ENCODE results near the gene PISD. TPM values are rescaled to one million over a fixed set of nuclear protein-coding genes. Genes with fewer than 3 reads are reported as not detected.

Gene PISD
- total RNA-seq, 2 experiments from 2014 or later = 45.6 to 45.7 TPM

GRCh38 chr22:31621507-31622124 lies 40.4 kb downstream of the PISD start:
- no peak for DNase-seq
- H3K4me1 Mint-ChIP-seq (ENCODE audit: low read depth) = peaks cover 17% of the 10 kb centered on the region
- H3K9me3 Mint-ChIP-seq = no peaks in the 10 kb centered on the region
- intact Hi-C loops (cut with micrococcal nuclease) = no loop called here
- no peaks in the 10 kb centered on the region for H3K27me3 Mint-ChIP-seq (ENCODE audit: low read depth)
- H3K27ac Mint-ChIP-seq = no peak overlapping the region
- CTCF ChIA-PET = no interaction called here
- H3K36me3 Mint-ChIP-seq (ENCODE audit: low read depth) = peaks cover 15% of the 10 kb centered on the region
- H3K4me3 Mint-ChIP-seq = no peak overlapping the region

GRCh38 chr22:31620756-31621480 lies 41.1 kb downstream of the PISD start:
- Mint-ChIP-seq H3K36me3 (ENCODE audit: low read depth) (peaks cover 15% of the 10 kb centered on the region), H3K4me3 (no peak overlapping the region)

GRCh38 chr22:31619611-31620300 lies 42.3 kb downstream of the PISD start:
- peaks cover 23% of the 10 kb centered on the region for H3K4me1 Mint-ChIP-seq (ENCODE audit: low read depth)
- H3K27me3 Mint-ChIP-seq (ENCODE audit: low read depth) = no peaks in the 10 kb centered on the region
- H3K27ac Mint-ChIP-seq = no peak overlapping the region
- CTCF ChIA-PET = interaction anchor here (0.6 kb wide), 1 partner anchor 259 kb away, joined by 3 read pairs; no protein-coding TSS in a partner anchor
- H3K4me3 Mint-ChIP-seq = no peak overlapping the region
- H3K36me3 Mint-ChIP-seq (ENCODE audit: low read depth) = peaks cover 15% of the 10 kb centered on the region
- intact Hi-C loops (cut with micrococcal nuclease) = no loop called here
- H3K9me3 Mint-ChIP-seq = no peaks in the 10 kb centered on the region
- DNase-seq = no peak

More at GRCh38 chr22:31620756-31621480, 41.1 kb downstream of the PISD start:
- Mint-ChIP-seq H3K9me3 (no peaks in the 10 kb centered on the region), H3K4me1 (ENCODE audit: low read depth) (peaks cover 23% of the 10 kb centered on the region), H3K27me3 (ENCODE audit: low read depth) (no peaks in the 10 kb centered on the region), H3K27ac (no peak overlapping the region)
- DNase-seq = no peak
- CTCF ChIA-PET = interaction anchor here (0.6 kb wide), 1 partner anchor 260 kb away, joined by 3 read pairs; no protein-coding TSS in a partner anchor
- intact Hi-C loops (cut with micrococcal nuclease) = no loop called here

GRCh38 chr22:31618471-31619176 lies 43.4 kb downstream of the PISD start:
- DNase-seq = no peak
- Mint-ChIP-seq H3K36me3 (ENCODE audit: low read depth) (peaks cover 15% of the 10 kb centered on the region), H3K9me3 (no peaks in the 10 kb centered on the region), H3K4me1 (ENCODE audit: low read depth) (peaks cover 20% of the 10 kb centered on the region), H3K27ac (peak overlapping the region; percentile 50), H3K27me3 (ENCODE audit: low read depth) (no peaks in the 10 kb centered on the region), H3K4me3 (no peak overlapping the region)
- CTCF ChIA-PET = interaction anchor here (0.7 kb wide), 1 partner anchor 12 kb away, joined by 3 read pairs; no protein-coding TSS in a partner anchor
- intact Hi-C loops (cut with micrococcal nuclease) = no loop called here

- no peak overlapping the region for H3K27ac Mint-ChIP-seq
- H3K4me1 Mint-ChIP-seq (ENCODE audit: low read depth) = peaks cover 20% of the 10 kb centered on the region
- DNase-seq = no peak
- H3K9me3 Mint-ChIP-seq = no peaks in the 10 kb centered on the region
- H3K36me3 Mint-ChIP-seq (ENCODE audit: low read depth) = peaks cover 15% of the 10 kb centered on the region
- H3K27me3 Mint-ChIP-seq (ENCODE audit: low read depth) = no peaks in the 10 kb centered on the region
- intact Hi-C loops (cut with micrococcal nuclease) = no loop called here
- no peak overlapping the region for H3K4me3 Mint-ChIP-seq
- CTCF ChIA-PET = interaction anchor here (0.7 kb wide), 1 partner anchor 12 kb away, joined by 3 read pairs; no protein-coding TSS in a partner anchor
Observed at GRCh38 chr22:31618057-31618456, 44.0 kb downstream of the PISD start.

GRCh38 chr22:31616315-31616980 lies 45.6 kb downstream of the PISD start:
- H3K27me3 Mint-ChIP-seq (ENCODE audit: low read depth) = no peaks in the 10 kb centered on the region
- no peaks in the 10 kb centered on the region for H3K9me3 Mint-ChIP-seq
- H3K27ac Mint-ChIP-seq = peak overlapping the region; percentile 82
- peaks cover 15% of the 10 kb centered on the region for H3K36me3 Mint-ChIP-seq (ENCODE audit: low read depth)
- intact Hi-C loops (cut with micrococcal nuclease) = no loop called here
- CTCF ChIA-PET = interaction anchor here (1.2 to 1.5 kb wide), 3 partner anchors 19 to 164 kb away, joined by 4 to 5 read pairs (median 4); no protein-coding TSS in a partner anchor
- DNase-seq = peak; percentile 74
- peaks cover 20% of the 10 kb centered on the region for H3K4me1 Mint-ChIP-seq (ENCODE audit: low read depth)
- H3K4me3 Mint-ChIP-seq = no peak overlapping the region

- CTCF ChIA-PET = interaction anchor here (1.2 to 1.5 kb wide), 3 partner anchors 20 to 164 kb away, joined by 4 to 5 read pairs (median 4); no protein-coding TSS in a partner anchor
- Mint-ChIP-seq H3K27me3 (ENCODE audit: low read depth) (no peaks in the 10 kb centered on the region), H3K9me3 (no peaks in the 10 kb centered on the region), H3K27ac (peak overlapping the region; percentile 82), H3K4me1 (ENCODE audit: low read depth) (peaks cover 20% of the 10 kb centered on the region), H3K4me3 (no peak overlapping the region), H3K36me3 (ENCODE audit: low read depth) (peaks cover 15% of the 10 kb centered on the region)
- no peak for DNase-seq
- intact Hi-C loops (cut with micrococcal nuclease) = no loop called here
Observed at GRCh38 chr22:31615940-31616314, 46.1 kb downstream of the PISD start.

- H3K4me3 Mint-ChIP-seq = no peak overlapping the region
- intact Hi-C loops (cut with micrococcal nuclease) = no loop called here
- peak overlapping the region; percentile 82 for H3K27ac Mint-ChIP-seq
- CTCF ChIA-PET = interaction anchor here (1.3 kb wide), 1 partner anchor 44 kb away, joined by 5 read pairs; no protein-coding TSS in a partner anchor
- H3K27me3 Mint-ChIP-seq (ENCODE audit: low read depth) = no peaks in the 10 kb centered on the region
- peaks cover 20% of the 10 kb centered on the region for H3K4me1 Mint-ChIP-seq (ENCODE audit: low read depth)
- DNase-seq = no peak
- no peaks in the 10 kb centered on the region for H3K9me3 Mint-ChIP-seq
- H3K36me3 Mint-ChIP-seq (ENCODE audit: low read depth) = peaks cover 15% of the 10 kb centered on the region
Observed at GRCh38 chr22:31615491-31615860, 46.5 kb downstream of the PISD start.

- peak overlapping the region; percentile 82 for H3K27ac Mint-ChIP-seq
- no peaks in the 10 kb centered on the region for H3K9me3 Mint-ChIP-seq
- no peak for DNase-seq
- intact Hi-C loops (cut with micrococcal nuclease) = no loop called here
- H3K4me1 Mint-ChIP-seq (ENCODE audit: low read depth) = peaks cover 20% of the 10 kb centered on the region
- H3K4me3 Mint-ChIP-seq = no peak overlapping the region
- no peaks in the 10 kb centered on the region for H3K27me3 Mint-ChIP-seq (ENCODE audit: low read depth)
- H3K36me3 Mint-ChIP-seq (ENCODE audit: low read depth) = peaks cover 13% of the 10 kb centered on the region
- CTCF ChIA-PET = interaction anchor here (1.3 kb wide), 1 partner anchor 43 kb away, joined by 5 read pairs; no protein-coding TSS in a partner anchor
Observed at GRCh38 chr22:31614781-31615490, 47.1 kb downstream of the PISD start.

- Mint-ChIP-seq H3K4me1 (ENCODE audit: low read depth) (peaks cover 20% of the 10 kb centered on the region), H3K9me3 (no peaks in the 10 kb centered on the region), H3K27me3 (ENCODE audit: low read depth) (no peaks in the 10 kb centered on the region), H3K4me3 (no peak overlapping the region), H3K27ac (peak overlapping the region; percentile 22), H3K36me3 (ENCODE audit: low read depth) (peaks cover 12% of the 10 kb centered on the region)
- no peak for DNase-seq
- CTCF ChIA-PET = interaction anchor here (0.7 kb wide), 1 partner anchor 146 kb away, joined by 3 read pairs; no protein-coding TSS in a partner anchor
- intact Hi-C loops (cut with micrococcal nuclease) = no loop called here
Observed at GRCh38 chr22:31613904-31614296, 48.1 kb downstream of the PISD start.

GRCh38 chr22:31613286-31613903 lies 48.6 kb downstream of the PISD start:
- CTCF ChIA-PET = no interaction called here
- intact Hi-C loops (cut with micrococcal nuclease) = no loop called here
- H3K27ac Mint-ChIP-seq = no peak overlapping the region
- no peak for DNase-seq
- peaks cover 7% of the 10 kb centered on the region for H3K36me3 Mint-ChIP-seq (ENCODE audit: low read depth)
- H3K4me1 Mint-ChIP-seq (ENCODE audit: low read depth) = peaks cover 20% of the 10 kb centered on the region
- no peak overlapping the region for H3K4me3 Mint-ChIP-seq
- H3K9me3 Mint-ChIP-seq = no peaks in the 10 kb centered on the region
- H3K27me3 Mint-ChIP-seq (ENCODE audit: low read depth) = no peaks in the 10 kb centered on the region
